NCI-H128 (cell line): ENCODE data around the gene OR8J3.
"Not testable (repeated sequence)": the region's sequence is repeated elsewhere in the genome, so short reads cannot be mapped to it uniquely, and the experiment has no call there.

Experiments
- DNase-seq: peaks from one replicate; lab custom pipeline; 2025; ENCODE audit not compliant: unreplicated experiment; lab: John Stamatoyannopoulos, UW

OR8J3 gene, protein sequence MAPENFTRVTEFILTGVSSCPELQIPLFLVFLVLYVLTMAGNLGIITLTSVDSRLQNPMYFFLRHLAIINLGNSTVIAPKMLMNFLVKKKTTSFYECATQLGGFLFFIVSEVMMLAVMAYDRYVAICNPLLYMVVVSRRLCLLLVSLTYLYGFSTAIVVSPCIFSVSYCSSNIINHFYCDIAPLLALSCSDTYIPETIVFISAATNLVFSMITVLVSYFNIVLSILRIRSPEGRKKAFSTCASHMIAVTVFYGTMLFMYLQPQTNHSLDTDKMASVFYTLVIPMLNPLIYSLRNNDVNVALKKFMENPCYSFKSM

GRCh38 chr11:56140151-56140661 is at the start of gene OR8J3:
OR8J3 (minus strand) TSS chr11:56140201; CDS start chr11:56137718, 2,483 bp downstream.
- DNase-seq, result no peak

GRCh38 chr11:56188602-56189001 is 48.6 kb upstream of the OR8J3 start:
- DNase-seq, result no peak

DNA sequence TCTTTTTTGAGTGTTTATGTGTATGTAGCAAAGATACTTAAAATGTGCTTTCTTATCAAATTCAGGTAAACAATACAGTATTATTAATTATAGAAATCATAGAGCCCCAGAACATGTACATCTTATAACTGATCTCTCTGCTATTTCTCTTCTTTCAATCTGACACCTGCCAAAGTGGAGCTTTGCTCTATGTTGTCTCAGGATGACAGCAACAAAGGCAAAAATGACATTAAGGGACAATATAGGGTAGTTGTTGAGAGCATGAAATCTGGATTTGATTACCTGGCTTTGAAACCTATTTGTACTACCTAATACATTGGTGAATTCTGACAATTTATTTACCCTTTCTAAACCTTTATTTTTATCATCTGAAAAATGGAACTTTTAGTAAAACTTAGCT is 43.5 kb upstream of the OR8J3 start:
- DNase-seq, result no peak

GRCh38 chr11:56176318-56176717 is 36.3 kb upstream of the OR8J3 start, which contains the start of gene OR5J2:
OR5J2 (plus strand) TSS chr11:56176618; CDS start chr11:56176618, 0 bp downstream.
- no peak for DNase-seq

GRCh38 chr11:56172256-56172830 is 32.3 kb upstream of the OR8J3 start:
- no peak for DNase-seq

DNA sequence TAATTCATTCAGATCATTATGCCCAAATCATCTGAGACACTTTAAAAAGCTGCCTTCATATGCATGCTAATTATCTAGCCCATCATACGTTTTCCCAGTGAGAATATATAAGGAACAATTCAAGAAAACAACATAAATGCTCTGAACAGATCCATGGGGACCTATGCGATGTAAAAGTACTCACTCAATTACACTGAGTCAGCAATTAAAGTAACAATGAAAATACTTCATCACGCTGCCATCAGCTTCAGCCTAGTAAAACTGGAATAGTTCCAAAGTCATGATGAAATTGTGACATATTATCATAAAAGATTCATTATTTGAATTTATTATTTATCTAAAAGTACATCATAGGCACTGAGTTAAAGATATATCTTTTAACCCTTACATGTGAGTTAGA is 23.8 kb upstream of the OR8J3 start:
- no peak for DNase-seq

DNA sequence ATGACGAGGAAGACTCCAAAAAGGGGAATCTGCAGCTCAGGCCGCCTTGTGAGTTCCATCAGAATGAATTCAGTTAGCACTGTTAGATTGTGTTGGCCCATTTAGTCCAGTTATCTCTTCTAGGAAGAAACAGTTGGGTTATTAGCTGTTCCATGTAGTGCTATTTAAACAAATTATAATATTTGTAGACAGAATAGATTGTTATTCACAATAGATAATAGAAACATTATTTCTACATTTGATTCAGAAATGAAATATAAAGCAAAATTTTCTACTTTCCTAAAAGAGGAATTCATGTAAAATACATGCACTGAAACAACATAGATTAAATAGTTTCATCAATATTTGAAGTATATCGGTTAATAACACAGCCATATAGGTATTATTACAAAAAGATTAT is 20.2 kb upstream of the OR8J3 start, which contains the start of gene OR8K5:
OR8K5 (minus strand) TSS at position 101 of the 400 bp plus-strand sequence; CDS start at position 101, 0 bp downstream.
- no peak for DNase-seq

DNA sequence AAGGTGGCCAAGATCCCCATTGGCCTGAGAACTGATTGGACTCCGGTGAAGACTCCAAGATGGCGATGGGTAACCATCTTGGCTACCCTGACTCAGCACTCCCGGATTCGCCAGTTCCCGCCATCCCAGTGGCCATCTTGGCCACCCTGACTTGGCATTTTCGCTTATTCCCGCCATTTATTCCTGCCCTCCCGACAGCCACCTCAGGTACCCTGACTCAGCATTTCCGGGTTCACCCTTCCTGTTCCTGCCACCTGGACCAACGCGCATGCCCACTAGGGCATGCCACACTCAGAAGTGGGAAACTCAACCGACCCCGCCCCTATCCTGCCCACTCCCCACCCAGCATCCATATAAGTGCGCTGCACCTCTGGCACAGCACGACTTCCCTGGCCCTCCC is 12.3 kb upstream of the OR8J3 start:
- DNase-seq, result no peak

- no peak for DNase-seq
Measured at GRCh38 chr11:56151376-56151775, 11.4 kb upstream of the OR8J3 start.

- not testable (repeated sequence) for DNase-seq
Measured at GRCh38 chr11:56143681-56144080, 3.7 kb upstream of the OR8J3 start.

DNA sequence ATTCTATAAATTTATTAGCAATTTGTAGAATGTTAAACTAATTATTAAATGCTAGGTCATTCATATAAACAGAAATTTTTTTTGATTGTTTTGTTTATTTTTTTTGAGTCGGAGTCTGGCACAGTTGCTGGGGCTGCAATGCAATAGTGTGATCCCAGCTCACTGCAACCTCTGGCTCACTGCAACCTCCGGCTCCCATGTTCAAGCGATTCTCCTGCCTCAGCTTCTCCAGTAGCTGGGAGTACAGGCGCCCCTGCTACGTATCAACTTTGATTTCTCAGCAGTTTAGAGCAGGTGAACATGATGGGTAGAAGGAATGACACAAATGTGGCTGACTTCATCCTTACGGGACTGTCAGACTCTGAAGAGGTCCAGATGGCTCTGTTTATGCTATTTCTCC is 17.9 kb downstream of the OR8J3 start, which contains the start of gene OR8H3:
OR8H3 (plus strand) TSS at position 301 of the 400 bp plus-strand sequence; CDS start at position 301, 0 bp downstream.
- DNase-seq, result no peak

- no peak for DNase-seq
Measured at GRCh38 chr11:56103210-56103737, 36.7 kb downstream of the OR8J3 start, which contains the start of gene OR8H2. OR8H2 (plus strand) TSS chr11:56103687; CDS start chr11:56105043, 1,356 bp downstream.

- DNase-seq, result no peak
Measured at GRCh38 chr11:56093008-56093407, 47.0 kb downstream of the OR8J3 start, which contains the start of gene OR8I2. OR8I2 (plus strand) TSS chr11:56093308; CDS start chr11:56093308, 0 bp downstream.

DNA sequence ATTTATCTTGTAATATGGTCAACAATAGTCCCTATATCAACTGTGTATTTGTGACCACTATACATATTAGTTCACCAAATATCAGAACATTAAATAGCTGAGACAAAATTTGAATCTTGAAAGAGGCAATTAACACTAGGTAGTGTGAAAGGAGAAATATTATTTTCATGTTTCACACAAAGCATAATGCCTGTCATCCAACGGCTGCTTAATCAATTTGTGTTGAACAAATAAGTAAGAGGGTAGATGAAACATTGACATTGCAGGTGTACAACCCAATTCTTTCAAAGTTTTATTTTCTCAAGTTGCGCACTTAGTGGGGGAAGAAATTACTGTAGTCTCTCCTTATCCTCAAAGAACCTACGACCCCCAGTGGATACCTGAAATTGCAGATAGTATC is 50.3 kb downstream of the OR8J3 start:
- no peak for DNase-seq
